ENCODE results near the gene GRAP2.

DNA sequence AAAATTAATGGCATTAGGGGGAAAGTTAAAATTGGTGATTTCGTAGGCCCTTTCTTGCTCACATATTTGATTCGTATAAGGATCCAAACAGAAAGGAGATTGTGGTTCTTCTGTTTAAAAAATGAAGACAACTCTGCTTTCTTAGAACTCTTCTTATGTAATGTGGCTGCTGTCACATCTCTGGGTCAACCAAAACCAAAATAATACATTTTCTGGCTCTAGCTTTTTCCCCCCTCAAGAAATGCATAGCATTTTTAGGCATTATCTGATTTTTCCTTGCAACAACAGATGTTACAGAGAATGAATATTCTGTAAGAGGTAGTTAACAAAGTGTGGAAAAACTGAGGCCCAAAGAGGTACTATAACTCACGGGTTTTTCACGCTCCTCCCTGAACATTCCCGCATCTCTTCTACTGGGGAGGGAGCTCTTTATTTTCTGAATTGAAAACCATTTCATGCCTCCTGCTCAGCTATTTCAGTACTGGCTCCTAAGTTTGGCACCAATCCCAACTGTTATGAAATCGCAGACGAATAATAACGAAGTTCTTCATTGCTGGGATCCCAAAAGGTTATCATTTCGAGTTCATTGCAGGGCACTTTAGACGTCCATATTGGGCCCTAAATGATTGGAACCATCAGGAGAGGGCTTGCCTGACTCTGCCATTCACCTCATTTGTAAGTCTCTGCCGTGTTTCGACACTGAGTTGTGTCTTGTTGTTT lies 17.1 kb downstream of the GRAP2 start:
- TF ChIP-seq, protein P1, sequence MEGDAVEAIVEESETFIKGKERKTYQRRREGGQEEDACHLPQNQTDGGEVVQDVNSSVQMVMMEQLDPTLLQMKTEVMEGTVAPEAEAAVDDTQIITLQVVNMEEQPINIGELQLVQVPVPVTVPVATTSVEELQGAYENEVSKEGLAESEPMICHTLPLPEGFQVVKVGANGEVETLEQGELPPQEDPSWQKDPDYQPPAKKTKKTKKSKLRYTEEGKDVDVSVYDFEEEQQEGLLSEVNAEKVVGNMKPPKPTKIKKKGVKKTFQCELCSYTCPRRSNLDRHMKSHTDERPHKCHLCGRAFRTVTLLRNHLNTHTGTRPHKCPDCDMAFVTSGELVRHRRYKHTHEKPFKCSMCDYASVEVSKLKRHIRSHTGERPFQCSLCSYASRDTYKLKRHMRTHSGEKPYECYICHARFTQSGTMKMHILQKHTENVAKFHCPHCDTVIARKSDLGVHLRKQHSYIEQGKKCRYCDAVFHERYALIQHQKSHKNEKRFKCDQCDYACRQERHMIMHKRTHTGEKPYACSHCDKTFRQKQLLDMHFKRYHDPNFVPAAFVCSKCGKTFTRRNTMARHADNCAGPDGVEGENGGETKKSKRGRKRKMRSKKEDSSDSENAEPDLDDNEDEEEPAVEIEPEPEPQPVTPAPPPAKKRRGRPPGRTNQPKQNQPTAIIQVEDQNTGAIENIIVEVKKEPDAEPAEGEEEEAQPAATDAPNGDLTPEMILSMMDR (optimal IDR thresholded peaks at IDR 0.05 in 1 of 3, IDR thresholded peaks at IDR 0.05 in 1 of 3, conservative IDR thresholded peaks at IDR 0.05 in 1 of 3; ENCODE audit: extremely low read depth in 1 of 3, insufficient read depth in 2 of 3, low read length in 3 of 3): no peak
- TF ChIP-seq EZH2 (IDR thresholded peaks at IDR 0.05; ENCODE audit: low read length): no peak

Data from keratinocyte (primary cell).